Choroid plexus epithelial cell (primary cell): ENCODE results near the gene MAPK1.
A peak's percentile ranks its signal among the peaks of the same experiment; 100 is the strongest.
"Not testable (repeated sequence)": the region's sequence is repeated elsewhere in the genome, so short reads cannot be mapped to it uniquely, and the experiment has no call there.

Source experiments
- DNase-seq: peaks from one replicate; pipeline ENCODE4 v3.0.0-alpha.2; 2010; ENCODE audit warnings: low read depth
- H3K4me3 ChIP-seq: 2 replicates; pipeline ENCODE4 v1.5.1; 2011; ENCODE audit warnings: low read depth, mild to moderate bottlenecking, control low read depth, low read length, moderate library complexity
- TF ChIP-seq, protein P1 (sequence below): conservative IDR thresholded peaks from 2 replicates; pipeline ENCODE4 v1.5.1; 2011; ENCODE audit warnings: low read depth, mild to moderate bottlenecking, control low read depth, inconsistent platforms, low read length, moderate library complexity

Gene MAPK1

DNA sequence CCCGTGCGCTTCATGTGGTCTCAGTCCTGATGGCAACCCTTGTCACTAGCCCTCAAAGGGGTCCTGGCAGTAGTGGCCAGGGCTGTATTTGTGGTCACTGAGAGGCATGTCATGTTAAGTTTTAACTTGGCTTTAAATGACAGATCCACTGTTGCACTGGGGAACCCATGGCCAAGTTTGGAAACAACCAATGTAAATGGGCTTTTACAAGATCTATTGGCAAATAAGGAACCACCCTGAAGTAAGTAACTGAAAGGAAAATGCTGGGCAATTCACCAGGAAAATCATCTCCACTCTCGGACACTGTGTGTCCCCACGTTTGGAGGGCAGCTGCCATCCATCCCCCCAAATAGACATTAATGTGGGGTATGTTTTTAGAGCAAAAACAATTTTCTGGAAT is 140.3 kb downstream of the MAPK1 start:
- TF ChIP-seq, protein P1, sequence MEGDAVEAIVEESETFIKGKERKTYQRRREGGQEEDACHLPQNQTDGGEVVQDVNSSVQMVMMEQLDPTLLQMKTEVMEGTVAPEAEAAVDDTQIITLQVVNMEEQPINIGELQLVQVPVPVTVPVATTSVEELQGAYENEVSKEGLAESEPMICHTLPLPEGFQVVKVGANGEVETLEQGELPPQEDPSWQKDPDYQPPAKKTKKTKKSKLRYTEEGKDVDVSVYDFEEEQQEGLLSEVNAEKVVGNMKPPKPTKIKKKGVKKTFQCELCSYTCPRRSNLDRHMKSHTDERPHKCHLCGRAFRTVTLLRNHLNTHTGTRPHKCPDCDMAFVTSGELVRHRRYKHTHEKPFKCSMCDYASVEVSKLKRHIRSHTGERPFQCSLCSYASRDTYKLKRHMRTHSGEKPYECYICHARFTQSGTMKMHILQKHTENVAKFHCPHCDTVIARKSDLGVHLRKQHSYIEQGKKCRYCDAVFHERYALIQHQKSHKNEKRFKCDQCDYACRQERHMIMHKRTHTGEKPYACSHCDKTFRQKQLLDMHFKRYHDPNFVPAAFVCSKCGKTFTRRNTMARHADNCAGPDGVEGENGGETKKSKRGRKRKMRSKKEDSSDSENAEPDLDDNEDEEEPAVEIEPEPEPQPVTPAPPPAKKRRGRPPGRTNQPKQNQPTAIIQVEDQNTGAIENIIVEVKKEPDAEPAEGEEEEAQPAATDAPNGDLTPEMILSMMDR, result no peak
- DNase-seq, result no peak

DNA sequence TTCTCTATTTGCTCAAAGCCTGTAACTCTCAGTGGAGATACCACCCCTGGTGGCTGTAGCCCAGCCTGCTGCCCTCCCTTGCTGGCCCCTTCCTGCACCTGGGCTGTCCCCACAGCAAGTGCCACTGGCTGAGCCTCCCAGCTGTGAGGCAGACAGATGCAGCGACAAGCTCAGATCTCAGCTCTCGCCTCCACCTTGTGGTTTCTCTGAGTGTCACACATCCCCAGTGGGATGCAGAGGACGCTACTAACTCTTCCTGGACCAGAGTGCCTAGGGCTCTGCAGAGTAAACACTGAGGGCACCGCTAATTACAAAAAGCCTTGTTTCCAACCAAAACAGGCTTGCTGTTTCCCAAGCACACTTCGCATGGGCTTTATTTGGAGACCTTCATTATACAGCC is 140.8 kb downstream of the MAPK1 start:
- peak; percentile 32 for DNase-seq
- no peak overlapping the region for H3K4me3 ChIP-seq
- TF ChIP-seq, protein P1, result peak; percentile 53

More for the DNA sequence above, 140.3 kb downstream of the MAPK1 start:
- H3K4me3 ChIP-seq, result no peak overlapping the region

- TF ChIP-seq, protein P1, result no peak
- no peak for DNase-seq
- no peak overlapping the region for H3K4me3 ChIP-seq
Measured at GRCh38 chr22:21725956-21726649, 141.3 kb downstream of the MAPK1 start.

GRCh38 chr22:21724496-21724895 is 142.9 kb downstream of the MAPK1 start:
- not testable (repeated sequence) for H3K4me3 ChIP-seq, DNase-seq

DNA sequence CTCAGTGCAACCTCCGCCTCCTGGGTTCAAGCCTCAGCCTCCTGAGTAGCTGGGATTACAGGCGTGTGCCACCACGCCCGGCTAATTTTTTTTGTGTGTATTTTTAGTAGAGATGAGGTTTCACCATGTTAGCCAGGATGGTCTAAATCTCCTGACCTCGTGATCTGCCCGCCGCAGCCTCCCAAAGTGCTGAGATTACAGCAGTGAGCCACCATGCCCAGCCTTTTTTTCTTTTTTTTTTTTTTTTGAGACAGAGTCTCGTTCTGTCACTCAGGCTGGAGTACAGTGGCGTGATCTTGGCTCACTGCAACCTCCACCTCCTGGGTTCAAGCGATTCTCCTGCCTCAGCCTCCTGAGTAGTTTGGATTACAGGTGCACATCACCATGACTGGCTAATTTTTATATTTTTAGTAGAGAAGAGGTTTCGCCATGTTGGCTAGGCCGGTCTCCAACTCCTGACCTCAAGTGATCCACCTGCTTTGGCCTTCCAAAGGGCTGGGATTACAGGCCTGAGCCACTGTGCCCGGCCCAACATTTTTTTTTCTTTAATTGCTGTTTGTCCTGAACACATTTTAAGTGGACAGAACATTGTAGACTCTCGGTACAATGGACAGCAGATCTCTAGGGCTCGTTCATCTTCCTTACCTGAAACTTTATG is 146.1 kb downstream of the MAPK1 start:
- not testable (repeated sequence) for DNase-seq, H3K4me3 ChIP-seq

DNA sequence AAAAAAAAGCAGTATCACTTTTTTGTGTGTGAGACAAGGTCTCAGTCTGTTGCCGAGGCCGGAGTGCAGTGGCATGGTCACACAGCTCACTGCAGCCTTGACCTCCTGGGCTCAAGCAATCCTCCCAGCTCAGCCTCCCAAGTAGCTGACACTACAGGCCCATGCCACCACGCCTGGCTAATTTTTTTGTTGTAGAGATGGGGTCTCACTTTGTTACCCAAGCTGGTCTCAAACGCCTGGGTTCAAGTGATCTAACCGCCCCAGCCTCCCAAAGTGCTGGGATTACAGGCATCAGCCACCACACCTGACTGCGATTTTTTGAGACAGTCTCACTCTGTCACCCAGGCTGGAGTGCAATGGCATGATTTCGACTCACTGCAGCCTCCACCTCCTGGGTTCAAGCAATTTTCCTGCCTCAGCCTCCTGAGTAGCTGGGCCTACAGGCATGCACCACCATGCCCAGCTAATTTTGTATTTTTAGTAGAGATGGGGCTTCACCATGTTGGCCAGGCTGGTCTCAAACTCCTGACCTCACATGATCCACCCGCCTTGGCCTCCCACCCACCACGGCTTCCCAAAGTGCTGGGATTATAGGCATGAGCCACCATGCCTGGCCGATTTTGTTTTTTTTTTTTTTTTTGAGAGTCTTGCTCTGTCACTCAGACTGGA is 147.1 kb downstream of the MAPK1 start:
- H3K4me3 ChIP-seq, DNase-seq: not testable (repeated sequence)

- DNase-seq, result no peak
- no peak overlapping the region for H3K4me3 ChIP-seq
- TF ChIP-seq, protein P1, result no peak
Measured at GRCh38 chr22:21719024-21719423, 148.4 kb downstream of the MAPK1 start.

DNA sequence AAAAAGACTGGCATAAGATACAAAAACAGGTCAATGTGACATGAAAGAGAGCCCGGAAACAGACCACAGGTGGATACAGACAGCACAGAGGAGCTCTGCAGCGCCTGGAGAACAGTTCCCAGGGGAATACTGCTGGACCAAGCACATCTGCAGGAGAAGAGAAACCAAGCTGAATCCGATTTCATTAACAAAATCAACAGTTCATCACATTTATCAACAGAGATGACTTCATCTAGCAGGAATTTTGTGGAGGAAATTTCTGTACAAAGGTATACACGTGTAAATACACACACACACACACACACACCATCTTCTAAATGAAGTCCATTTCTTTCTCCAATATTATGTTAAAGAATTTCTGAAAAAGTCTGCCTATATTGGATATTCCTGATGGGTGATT is 148.9 kb downstream of the MAPK1 start:
- DNase-seq, result peak; percentile 34
- no peak overlapping the region for H3K4me3 ChIP-seq
- TF ChIP-seq, protein P1, result no peak

DNA sequence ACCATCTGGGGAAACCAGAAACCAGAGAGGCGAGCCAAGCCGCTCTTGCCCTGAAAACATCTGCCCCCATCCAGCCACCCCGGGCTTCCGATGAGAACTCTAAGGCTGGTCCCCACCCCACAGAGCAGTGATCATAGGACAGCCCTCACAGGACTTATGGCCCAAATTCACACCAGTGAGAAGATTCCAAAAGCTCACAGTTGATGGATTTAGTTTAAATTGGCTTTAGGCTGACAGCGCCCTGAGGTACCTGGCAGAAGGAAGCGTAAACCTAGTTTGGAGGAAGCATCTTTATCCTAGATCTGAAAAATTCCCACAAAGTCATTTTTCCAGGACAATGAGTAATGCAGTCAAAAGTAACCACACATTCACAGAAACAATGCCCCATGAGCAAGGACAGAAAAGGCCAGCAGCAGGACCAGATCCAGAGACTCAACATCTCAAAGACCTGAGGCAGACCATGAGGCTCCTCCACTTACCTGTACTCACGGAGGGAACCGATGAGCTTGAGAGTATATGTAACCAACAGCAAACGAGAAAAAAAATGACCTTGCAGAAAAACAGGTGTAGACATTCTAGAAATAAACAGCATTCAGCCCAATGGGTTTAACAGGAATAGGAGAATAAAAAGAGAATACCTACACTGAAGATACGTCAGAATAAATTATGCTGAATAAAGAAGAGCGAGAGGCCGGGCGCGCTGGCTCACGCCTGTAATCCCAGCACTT is 150.9 kb downstream of the MAPK1 start:
- not testable (repeated sequence) for DNase-seq, H3K4me3 ChIP-seq
